Measurements from ENCODE around the gene MIS18BP1.
"Not testable (repeated sequence)": the region's sequence is repeated elsewhere in the genome, so short reads cannot be mapped to it uniquely, and the experiment has no call there.

The MIS18BP1 gene

DNA sequence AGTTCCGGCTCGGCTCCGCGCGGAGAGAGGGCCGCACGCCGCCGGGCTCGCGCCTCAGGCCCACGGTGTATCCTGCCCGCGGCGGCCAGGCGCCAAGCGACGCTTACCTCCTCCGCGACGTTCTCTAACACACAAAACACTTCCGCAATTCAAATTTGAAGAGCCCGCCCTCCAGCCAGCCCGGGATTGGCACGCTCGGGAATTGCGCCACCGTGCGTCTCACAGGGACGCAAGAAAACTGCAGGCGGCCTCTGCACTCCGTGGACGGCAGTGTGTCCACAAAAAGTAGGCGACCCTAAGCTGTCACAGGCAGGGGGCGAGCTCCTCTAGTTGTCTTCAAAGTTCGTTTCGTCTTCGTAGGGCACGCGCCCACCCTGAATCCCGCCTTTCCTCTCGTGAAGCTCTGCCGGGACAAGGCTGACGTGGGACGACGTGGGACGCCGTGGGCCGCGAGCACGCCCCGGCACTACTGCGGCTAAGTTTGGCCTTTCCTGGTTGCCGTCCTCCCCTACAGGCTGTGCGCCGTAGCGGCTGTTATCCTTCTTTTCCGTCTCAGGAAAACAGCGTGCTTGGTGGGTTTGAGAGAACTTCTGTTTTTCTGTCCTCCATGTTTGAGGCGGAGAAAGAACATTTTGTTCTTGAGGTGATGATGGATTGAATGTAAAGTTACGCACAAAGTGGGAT, at the start of gene MIS18BP1:
TSS of gene MIS18BP1 (minus strand) at position 133 of the 684 bp plus-strand sequence. CDS start 5,916 bp downstream, outside the sequence.
- DNase-seq, result peak; percentile 97

GRCh38 chr14:45298423-45299117, 45.6 kb upstream of the MIS18BP1 start:
- no peak for DNase-seq

DNA sequence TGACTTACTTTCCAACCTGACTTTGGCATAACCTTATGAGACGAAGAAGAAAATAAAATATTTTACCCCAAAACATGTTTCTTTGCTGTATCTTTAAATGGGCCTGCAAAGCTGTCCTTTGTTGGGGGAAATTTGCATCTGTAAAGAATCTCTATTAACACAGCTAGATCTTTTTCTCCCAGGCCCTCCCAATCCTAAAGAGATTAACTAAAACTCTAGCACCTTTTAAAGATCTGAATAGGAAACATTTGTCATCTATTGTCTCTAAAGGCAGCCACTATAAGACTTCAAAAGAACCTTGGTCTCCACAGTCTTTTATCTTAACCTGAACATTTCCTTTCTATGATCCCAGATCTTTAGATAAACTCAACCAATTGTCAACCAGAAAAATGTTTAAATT, 41.8 kb upstream of the MIS18BP1 start:
- DNase-seq, result not testable (repeated sequence)

DNA sequence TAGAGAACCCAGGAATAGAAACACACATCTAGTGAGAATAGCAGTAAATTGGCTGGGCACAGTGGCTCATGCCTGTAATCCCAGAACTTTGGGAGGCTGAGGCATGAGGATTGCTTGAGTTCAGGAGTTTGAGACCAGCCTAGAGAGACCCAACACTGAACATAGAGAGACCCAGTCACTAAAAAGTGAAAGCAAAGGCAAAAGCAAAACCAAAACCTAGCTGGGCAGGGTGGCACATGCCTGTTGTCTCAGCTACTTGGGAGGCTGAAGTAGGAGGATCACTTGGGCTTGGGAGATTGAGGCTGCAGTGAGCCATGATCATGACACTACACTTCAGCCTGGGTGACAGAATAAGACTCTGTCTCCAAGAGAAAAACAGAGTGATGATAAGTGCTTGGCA, 37.5 kb upstream of the MIS18BP1 start:
- peak; percentile 36 for DNase-seq

- peak; percentile 43 for DNase-seq
These were observed 34.6 kb upstream of the MIS18BP1 start for GRCh38 chr14:45287610-45288009.

- peak; percentile 32 for DNase-seq
These were observed 31.8 kb upstream of the MIS18BP1 start for GRCh38 chr14:45284802-45285201.

GRCh38 chr14:45281731-45282400, 28.9 kb upstream of the MIS18BP1 start:
- DNase-seq, result not testable (repeated sequence)

DNA sequence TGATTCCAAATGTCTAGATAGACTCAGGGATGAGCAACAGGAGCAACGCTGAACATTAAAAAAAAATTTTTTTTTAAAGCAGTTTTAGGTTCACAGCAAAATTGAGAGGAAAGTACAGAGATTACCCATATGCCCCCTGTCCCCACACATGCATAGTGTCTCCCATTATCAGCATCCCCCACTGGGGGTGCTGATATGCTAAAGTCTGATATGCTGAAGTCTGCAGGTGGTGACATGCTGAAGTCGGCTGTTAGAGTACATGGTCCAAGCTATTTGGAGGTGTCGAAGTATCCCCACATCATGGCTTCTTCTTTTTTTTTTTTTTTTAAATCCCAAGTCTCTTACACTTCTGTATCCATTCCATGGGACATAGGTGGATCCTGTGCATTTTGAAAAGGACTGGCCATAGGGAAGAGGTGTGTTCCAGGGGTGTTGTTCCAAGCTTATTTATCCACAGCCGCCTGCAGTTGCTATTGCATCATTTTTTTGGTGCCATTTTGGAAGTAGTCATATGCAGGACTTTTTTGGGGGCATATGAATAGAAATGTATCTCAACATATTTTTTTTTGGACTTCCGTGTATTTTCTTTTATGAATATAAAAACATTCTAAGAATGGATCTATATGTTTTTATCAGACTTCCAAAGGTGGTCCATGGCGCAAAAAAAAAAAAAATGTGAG, 19.0 kb upstream of the MIS18BP1 start:
- no peak for DNase-seq

DNA sequence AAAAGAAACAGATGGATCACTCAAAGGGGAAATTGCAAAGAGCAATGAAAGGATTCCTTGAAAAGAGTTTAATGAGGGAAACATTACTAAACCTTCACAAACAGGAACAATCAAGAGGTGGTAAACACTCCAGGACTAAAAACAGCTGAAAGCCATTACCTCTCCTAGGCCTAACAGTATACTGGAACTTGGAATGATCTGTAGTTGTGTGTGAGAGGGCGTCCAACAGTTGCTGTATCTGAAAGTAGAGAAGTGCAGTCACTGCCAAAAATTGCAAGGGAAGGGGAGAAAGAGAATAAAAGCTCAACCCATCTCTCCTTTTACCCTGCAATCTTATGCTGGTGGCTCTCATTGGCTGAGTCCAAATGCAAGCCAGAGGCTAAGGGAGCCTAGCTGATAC, 17.0 kb upstream of the MIS18BP1 start:
- DNase-seq, result no peak

GRCh38 chr14:45267071-45267470, 14.1 kb upstream of the MIS18BP1 start:
- DNase-seq, result no peak

- no peak for DNase-seq
These were observed 9.6 kb upstream of the MIS18BP1 start for GRCh38 chr14:45262637-45263036.

DNA sequence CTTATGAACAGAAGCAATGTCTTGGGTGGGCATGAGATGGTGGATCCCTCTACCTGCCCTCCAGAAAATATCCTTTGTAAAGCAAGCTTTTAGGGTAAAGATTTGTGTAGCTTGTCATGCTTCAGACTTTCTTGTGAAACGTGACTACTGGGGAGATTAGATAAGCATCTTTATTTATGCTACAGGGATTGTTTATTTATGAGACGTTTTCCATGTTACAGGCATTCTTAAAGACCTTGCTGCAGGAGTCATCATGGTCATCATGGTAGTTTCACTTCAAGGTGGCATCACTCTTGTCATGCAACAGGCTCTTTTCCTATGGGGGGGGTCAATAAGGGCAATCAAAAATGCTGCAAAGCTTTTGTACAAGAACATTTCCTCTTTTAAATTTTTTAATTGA, 8.2 kb upstream of the MIS18BP1 start:
- no peak for DNase-seq

DNA sequence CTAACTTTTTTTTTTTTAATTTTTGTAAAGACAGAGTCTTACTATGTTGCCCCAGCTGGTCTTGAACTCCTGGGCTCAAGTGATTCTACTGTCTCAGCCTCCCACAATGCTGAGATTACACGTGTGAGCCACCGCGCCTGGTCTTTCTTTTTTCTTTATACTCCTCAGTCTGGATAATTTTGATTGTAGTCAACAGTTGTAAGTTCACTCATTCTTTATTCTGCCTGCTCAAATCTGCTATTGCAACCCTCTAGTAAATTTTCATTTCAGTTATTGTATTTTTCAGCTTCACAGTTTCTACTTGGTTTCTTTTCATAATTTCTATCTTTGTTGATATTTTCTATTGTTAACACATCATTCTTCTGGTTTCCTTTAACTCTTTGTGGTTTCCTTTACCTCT, 5.8 kb upstream of the MIS18BP1 start:
- DNase-seq, result no peak

GRCh38 chr14:45258073-45258472, 5.1 kb upstream of the MIS18BP1 start:
- DNase-seq, result peak; percentile 9

GRCh38 chr14:45254771-45255170, 1.8 kb upstream of the MIS18BP1 start:
- no peak for DNase-seq

- DNase-seq, result peak; percentile 45
These were observed 830 bp upstream of the MIS18BP1 start for GRCh38 chr14:45253754-45254310.

DNA sequence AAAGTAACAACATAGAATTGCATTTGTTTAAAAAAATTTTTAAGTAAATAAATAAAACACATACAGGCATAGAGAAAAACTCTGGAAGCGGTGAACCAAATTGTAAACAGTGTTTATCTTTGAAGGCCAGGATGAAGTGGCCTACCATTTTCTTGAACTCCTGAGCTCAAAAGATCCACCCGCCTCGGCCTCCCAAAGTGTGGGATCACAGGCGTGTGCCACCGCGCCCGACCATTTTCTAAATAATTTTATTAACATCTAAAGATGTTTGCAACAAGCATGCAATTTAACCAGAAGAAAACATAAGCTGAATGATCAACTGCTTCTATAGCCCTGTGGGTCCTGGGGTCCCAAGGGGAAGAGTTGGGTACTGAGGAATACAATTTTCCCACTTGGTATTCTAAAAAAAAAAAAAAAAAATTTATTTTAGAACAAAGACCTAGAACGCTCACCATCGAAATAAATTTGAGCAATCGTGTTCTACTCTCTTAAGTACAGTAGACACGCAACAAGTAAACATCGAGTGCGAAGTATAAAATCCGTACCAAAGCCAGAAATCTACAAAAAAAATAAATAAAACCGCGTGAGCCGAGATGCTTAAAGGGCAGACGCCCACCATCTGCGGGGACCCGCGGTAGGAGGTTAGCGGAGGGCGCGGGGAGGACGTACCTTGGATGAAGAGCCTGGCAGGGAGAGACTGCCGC, 484 bp downstream of the MIS18BP1 start:
- peak; percentile 61 for DNase-seq

DNA sequence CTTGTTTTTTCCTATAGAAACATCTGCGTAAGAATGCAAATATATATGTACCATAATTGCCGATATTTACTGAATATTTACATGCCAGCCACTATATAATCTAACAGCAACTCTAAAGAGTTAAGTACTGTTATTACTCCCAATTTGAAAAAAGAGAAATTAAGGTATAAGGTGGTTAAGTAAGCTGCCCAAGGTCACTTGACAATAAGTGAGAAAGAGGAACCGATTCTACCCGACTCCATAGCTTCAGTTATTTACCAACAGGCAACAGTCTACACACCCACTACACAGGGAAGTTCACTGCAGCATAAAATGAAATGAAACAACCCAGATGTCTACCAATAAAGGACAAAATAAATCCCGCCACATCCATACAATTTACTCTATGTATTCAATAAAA, 1.1 kb downstream of the MIS18BP1 start:
- peak; percentile 79 for DNase-seq

DNA sequence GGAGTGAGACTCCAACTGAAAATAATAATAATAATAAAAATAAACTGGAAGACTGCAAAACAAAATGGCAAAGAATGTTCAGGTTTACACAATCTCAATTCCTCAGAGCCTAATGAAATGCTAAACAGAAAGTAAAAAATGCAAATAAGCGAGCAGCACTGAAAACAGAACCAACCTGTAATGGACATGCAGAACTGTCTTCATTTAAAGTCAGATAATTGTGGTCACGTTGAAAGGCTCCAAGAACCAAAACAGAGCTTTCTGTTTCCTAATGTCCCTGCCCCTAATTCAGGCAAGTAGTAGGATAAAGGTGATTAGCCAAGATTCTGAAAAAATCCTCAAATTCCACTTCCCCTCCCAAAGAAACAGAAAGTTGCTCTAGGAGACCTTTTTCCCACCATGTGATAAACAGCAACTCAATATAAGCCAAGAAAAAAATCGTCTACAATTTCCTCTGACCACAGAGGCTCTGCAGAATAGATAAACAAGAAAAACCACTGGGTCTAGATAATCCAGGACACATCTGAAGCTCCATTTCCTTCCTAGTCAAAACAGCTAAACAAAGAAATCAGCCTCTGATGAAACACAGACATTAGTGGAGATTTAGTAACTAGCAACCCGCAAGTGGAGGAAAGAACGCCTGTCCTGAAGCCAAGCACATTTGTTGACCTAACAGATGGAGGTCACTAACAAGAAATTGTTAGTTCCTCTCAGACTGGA, 3.0 kb downstream of the MIS18BP1 start:
- peak; percentile 93 for DNase-seq

DNA sequence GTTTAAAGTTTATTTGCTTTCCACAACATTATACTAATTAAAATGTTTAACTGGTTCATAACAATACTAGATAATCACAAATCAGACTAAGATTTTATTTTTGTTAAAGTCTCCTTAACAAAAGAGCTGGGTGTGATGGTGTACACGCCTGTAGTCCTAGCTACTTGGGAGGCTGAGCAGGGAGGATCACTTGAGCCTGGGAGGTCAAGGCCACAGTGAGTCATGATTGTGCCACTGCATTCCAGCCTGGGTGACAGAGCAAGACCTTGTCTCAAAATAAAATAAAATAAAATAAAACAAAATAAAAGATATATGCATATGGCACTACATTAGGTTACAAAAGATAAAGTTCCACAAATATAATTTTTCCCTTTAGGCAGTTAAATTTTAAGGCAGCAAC, 5.6 kb downstream of the MIS18BP1 start:
- DNase-seq, result no peak

GRCh38 chr14:45246691-45247090, 6.3 kb downstream of the MIS18BP1 start:
- DNase-seq, result no peak

DNA sequence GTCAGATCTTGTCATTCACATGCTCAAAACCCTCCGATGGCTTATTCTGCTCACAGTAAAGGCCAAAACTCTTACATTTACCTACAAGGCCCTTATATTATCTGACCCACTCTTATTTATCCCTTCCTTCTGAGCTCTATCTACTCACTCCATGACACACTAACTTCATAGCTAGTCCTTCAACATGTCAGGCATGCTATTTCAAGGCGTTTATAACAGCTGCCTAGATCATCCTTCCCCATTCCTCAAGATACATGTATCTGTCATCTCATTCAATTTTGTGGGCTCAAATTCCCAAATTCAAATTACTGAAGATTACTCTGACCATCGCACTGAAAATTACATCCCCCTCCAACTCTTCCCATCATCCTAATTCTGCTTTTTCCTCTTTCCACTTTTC, 6.9 kb downstream of the MIS18BP1 start:
- DNase-seq, result no peak

Data from OCI-M1 (cell line).